ENCODE measurements around the gene MRPL36.

MRPL36 gene

DNA sequence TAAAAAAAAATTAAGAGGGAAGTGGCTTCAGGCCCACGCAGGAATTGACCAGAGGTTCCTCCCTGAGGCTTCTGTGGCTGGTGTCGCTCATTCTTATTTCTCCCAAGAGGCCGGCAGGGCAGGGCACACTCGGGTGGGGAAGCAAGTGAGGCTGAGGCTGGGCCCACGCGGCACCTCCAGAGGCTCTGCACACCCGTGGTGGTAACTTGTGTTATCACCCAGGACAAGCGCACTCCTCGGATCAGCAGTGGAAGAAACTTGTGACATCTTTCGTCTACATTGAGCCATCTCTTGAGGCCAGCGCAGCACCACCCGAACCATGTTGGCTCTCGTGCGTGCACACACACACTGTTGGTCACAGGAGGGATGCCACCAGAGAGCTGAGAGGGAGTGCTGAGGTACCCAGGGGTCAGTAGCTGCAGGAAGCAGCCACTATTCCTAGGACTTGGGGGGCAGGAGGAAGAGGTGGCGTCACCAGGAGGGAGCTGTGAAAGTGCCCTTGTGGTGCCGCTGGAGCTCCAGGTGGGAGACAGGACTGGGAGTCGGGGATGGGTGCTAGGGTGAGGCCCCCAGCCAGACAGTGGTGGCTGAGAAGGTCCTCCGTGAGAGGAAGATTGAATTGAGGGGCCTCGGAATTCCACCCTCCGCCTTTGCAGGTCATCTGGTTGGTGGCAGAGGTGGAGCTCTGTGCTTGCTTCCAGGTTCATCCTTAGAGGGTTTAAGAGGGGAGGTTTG is 8.0 kb upstream of the MRPL36 start:
- Histone ChIP-seq H2AFZ (ENCODE audit: low read depth) (no peak overlapping the region), H3K4me2 (no peak overlapping the region), H3K9ac (no peak overlapping the region), H3K4me3 (IDR thresholded peaks at IDR 0.05; ENCODE audit: insufficient read depth, low read depth, low read length) (no peak overlapping the region), H3K4me1 (ENCODE audit: low read depth, poor library complexity, severe bottlenecking) (peaks cover 5% of the 10 kb centered on the region), H3K27me3 (ENCODE audit: insufficient read depth, low read depth) (no peaks in the 10 kb centered on the region), H3K36me3 (ENCODE audit: insufficient read depth) (peaks cover 22% of the 10 kb centered on the region; the same call in 1 of the 2 replicates), H3K27ac (no peak overlapping the region), H4K20me1 (ENCODE audit: insufficient read depth) (no peaks in the 10 kb centered on the region), H3K79me2 (ENCODE audit: insufficient read depth, low read depth) (peaks cover 67% of the 10 kb centered on the region)
- TF ChIP-seq, protein P1, sequence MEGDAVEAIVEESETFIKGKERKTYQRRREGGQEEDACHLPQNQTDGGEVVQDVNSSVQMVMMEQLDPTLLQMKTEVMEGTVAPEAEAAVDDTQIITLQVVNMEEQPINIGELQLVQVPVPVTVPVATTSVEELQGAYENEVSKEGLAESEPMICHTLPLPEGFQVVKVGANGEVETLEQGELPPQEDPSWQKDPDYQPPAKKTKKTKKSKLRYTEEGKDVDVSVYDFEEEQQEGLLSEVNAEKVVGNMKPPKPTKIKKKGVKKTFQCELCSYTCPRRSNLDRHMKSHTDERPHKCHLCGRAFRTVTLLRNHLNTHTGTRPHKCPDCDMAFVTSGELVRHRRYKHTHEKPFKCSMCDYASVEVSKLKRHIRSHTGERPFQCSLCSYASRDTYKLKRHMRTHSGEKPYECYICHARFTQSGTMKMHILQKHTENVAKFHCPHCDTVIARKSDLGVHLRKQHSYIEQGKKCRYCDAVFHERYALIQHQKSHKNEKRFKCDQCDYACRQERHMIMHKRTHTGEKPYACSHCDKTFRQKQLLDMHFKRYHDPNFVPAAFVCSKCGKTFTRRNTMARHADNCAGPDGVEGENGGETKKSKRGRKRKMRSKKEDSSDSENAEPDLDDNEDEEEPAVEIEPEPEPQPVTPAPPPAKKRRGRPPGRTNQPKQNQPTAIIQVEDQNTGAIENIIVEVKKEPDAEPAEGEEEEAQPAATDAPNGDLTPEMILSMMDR (conservative IDR thresholded peaks at IDR 0.05; ENCODE audit: low read depth, low read length), result no peak

DNA sequence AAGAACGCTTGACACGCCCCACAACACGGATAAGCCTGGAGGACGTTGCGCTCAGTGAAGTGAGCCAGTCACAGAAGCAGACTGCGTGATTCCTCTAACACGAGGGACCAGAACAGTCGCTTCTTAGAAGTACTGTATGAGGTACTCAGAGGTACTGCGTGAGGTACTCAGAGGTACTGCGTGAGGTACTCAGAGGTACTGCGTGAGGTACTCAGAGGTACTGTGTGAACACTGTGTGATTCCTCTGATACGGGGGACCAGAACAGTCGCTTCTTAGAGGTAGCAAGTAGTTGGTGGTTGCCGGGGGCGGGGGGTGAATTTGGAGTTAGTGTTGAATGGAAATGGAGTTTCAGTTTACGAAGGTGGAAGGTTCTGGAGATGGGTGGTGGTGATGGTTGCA is 7.3 kb upstream of the MRPL36 start:
- Histone ChIP-seq H2AFZ (ENCODE audit: low read depth) (no peak overlapping the region), H3K79me2 (ENCODE audit: insufficient read depth, low read depth) (peaks cover 74% of the 10 kb centered on the region), H3K27me3 (ENCODE audit: insufficient read depth, low read depth) (no peaks in the 10 kb centered on the region), H3K27ac (no peak overlapping the region), H3K4me3 (IDR thresholded peaks at IDR 0.05; ENCODE audit: insufficient read depth, low read depth, low read length) (no peak overlapping the region), H4K20me1 (ENCODE audit: insufficient read depth) (no peaks in the 10 kb centered on the region), H3K4me2 (no peak overlapping the region), H3K36me3 (ENCODE audit: insufficient read depth) (peaks cover 22% of the 10 kb centered on the region; the same call in 1 of the 2 replicates), H3K9ac (no peak overlapping the region), H3K4me1 (ENCODE audit: low read depth, poor library complexity, severe bottlenecking) (peaks cover 11% of the 10 kb centered on the region)
- TF ChIP-seq, protein P1 (conservative IDR thresholded peaks at IDR 0.05; ENCODE audit: low read depth, low read length), result no peak

DNA sequence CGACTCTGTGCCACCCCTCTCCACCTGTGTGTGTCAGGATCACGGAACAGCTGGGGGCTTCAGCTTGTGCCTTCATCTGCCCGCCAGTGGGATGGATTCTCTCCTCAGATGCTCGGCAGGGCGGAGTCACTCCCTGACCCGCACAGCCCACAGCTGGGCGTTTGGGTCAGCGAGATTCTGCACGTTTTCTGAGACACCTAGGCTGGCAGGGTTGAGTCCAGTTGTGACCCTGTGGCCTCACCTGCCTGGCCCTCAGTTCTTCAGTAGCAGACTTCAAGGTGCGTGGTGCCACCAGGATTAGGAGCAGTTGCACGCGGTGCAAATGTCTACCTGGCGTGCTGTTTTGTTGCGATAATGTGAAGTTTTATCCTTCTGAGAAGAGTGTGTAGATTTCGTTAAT is 6.6 kb upstream of the MRPL36 start:
- Histone ChIP-seq H3K36me3 (ENCODE audit: insufficient read depth) (peaks cover 22% of the 10 kb centered on the region; the same call in 1 of the 2 replicates), H3K4me3 (IDR thresholded peaks at IDR 0.05; ENCODE audit: insufficient read depth, low read depth, low read length) (no peak overlapping the region), H3K27me3 (ENCODE audit: insufficient read depth, low read depth) (no peaks in the 10 kb centered on the region), H3K4me2 (no peak overlapping the region), H3K4me1 (ENCODE audit: low read depth, poor library complexity, severe bottlenecking) (peaks cover 12% of the 10 kb centered on the region), H3K27ac (no peak overlapping the region), H3K9ac (no peak overlapping the region), H3K79me2 (ENCODE audit: insufficient read depth, low read depth) (peaks cover 81% of the 10 kb centered on the region), H2AFZ (ENCODE audit: low read depth) (no peak overlapping the region), H4K20me1 (ENCODE audit: insufficient read depth) (no peaks in the 10 kb centered on the region)
- TF ChIP-seq, protein P1 (conservative IDR thresholded peaks at IDR 0.05; ENCODE audit: low read depth, low read length), result no peak

DNA sequence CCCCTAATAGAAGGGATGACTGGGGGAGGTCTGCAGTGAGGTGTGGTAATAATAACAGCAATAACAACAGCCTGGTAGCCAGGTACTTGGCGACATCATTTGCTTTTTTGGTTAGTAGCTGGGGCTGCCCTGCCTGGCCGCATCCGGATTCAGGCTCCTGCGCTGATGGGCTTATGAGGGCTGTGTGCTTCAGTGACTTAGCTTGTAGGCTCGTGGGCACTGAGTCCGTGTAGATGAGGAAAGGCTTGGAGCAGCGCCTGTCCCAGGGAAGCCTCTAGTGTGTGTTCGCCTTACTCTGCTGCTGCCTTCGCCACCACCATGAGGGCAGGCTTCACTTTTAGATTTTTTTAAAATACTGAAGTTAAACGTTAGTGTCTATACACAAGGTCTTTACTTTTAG is 6.1 kb upstream of the MRPL36 start:
- H3K4me3 ChIP-seq (IDR thresholded peaks at IDR 0.05; ENCODE audit: insufficient read depth, low read depth, low read length), result no peak overlapping the region
- H4K20me1 ChIP-seq (ENCODE audit: insufficient read depth), result no peaks in the 10 kb centered on the region
- TF ChIP-seq, protein P1 (conservative IDR thresholded peaks at IDR 0.05; ENCODE audit: low read depth, low read length), result no peak
- peaks cover 12% of the 10 kb centered on the region for H3K4me1 ChIP-seq (ENCODE audit: low read depth, poor library complexity, severe bottlenecking)
- no peak overlapping the region for H2AFZ ChIP-seq (ENCODE audit: low read depth)
- H3K27ac ChIP-seq, result no peak overlapping the region
- peaks cover 85% of the 10 kb centered on the region for H3K79me2 ChIP-seq (ENCODE audit: insufficient read depth, low read depth)
- peaks cover 22% of the 10 kb centered on the region; the same call in 1 of the 2 replicates for H3K36me3 ChIP-seq (ENCODE audit: insufficient read depth)
- H3K4me2 ChIP-seq, result no peak overlapping the region
- no peak overlapping the region for H3K9ac ChIP-seq
- no peaks in the 10 kb centered on the region for H3K27me3 ChIP-seq (ENCODE audit: insufficient read depth, low read depth)
